Tibial nerve (tissue), 4 donors: ENCODE data around the gene TP73. TPM values are rescaled to one million over a fixed set of nuclear protein-coding genes. Genes with fewer than 3 reads are reported as not detected.

Experiments
- DNase-seq, 2 donors: peaks; one replicate each; pipeline ENCODE4 v3.0.0-alpha.2; 2019; ENCODE audit warnings: low spot score in 2 of 2
- H3K27ac ChIP-seq, 4 donors: fragments of 200-600 bp; sonication (generic) in 3 of 4; one replicate each; pipeline ENCODE4 v1.5.1; 2017 to 2019; ENCODE audit warnings: mild to moderate bottlenecking in 1 of 4
- H3K27me3 ChIP-seq, 2 donors: fragments of 200-600 bp; sonication (generic) in 1 of 2; one replicate each; pipeline versions ENCODE4 v1.5.1 to v1.6.0; 2017 to 2019
- H3K36me3 ChIP-seq, 3 donors: fragments of 200-600 bp; sonication (generic); one replicate each; pipeline ENCODE4 v1.5.1; 2018 to 2019
- H3K4me1 ChIP-seq, 4 donors: fragments of 200-600 bp; sonication (generic) in 3 of 4; one replicate each; pipeline ENCODE4 v1.5.1; 2017 to 2019
- H3K4me3 ChIP-seq, 4 donors: fragments of 200-600 bp; sonication (generic) in 3 of 4; one replicate each; pipeline ENCODE4 v1.5.1; 2017 to 2019; ENCODE audit warnings: mild to moderate bottlenecking in 1 of 4, moderate library complexity in 1 of 4
- H3K9me3 ChIP-seq, 4 donors: fragments of 200-600 bp; sonication (generic) in 3 of 4; one replicate each; pipeline ENCODE4 v1.5.1; 2017 to 2019
- CTCF ChIP-seq, 5 experiments: fragments of 200-600 bp in 3 of 5; fragments of 450-650 bp in 2 of 5; sonication (generic) in 3 of 5; IDR thresholded peaks; one replicate each; pipeline ENCODE4 v1.5.1; 2016 to 2019; ENCODE audit warnings: antibody characterized with exemption in 5 of 5, mild to moderate bottlenecking in 3 of 5, moderate library complexity in 2 of 5
- EP300 ChIP-seq, 2 donors: sonication (generic); formaldehyde crosslinking; IDR thresholded peaks; one replicate each; pipeline ENCODE4 v1.6.1; 2017; ENCODE audit warnings: antibody characterized with exemption in 2 of 2, mild to moderate bottlenecking in 1 of 2
- POLR2A ChIP-seq, 2 donors: fragments of 450-650 bp; IDR thresholded peaks; one replicate each; pipeline ENCODE4 v1.6.1; 2017; ENCODE audit warnings: antibody characterized with exemption in 2 of 2, mild to moderate bottlenecking in 2 of 2, moderate library complexity in 2 of 2
- WGBS, 2 donors: methylation state at CpG; one replicate each; pipeline ENCODE4 v1.1.5; 2018; 5-methylcytosine and 5-hydroxymethylcytosine counted together
- total RNA-seq, 4 donors: library from RNA; depleted of rRNA; stranded (reverse); fragments of >200 nt; gene quantifications; one replicate each; pipeline ENCODE4 v1.1.0, GENCODE V29; 2016

Gene TP73
- total RNA-seq, 4 donors from 2014 or later: 0.30 TPM; not detected in 3

DNA sequence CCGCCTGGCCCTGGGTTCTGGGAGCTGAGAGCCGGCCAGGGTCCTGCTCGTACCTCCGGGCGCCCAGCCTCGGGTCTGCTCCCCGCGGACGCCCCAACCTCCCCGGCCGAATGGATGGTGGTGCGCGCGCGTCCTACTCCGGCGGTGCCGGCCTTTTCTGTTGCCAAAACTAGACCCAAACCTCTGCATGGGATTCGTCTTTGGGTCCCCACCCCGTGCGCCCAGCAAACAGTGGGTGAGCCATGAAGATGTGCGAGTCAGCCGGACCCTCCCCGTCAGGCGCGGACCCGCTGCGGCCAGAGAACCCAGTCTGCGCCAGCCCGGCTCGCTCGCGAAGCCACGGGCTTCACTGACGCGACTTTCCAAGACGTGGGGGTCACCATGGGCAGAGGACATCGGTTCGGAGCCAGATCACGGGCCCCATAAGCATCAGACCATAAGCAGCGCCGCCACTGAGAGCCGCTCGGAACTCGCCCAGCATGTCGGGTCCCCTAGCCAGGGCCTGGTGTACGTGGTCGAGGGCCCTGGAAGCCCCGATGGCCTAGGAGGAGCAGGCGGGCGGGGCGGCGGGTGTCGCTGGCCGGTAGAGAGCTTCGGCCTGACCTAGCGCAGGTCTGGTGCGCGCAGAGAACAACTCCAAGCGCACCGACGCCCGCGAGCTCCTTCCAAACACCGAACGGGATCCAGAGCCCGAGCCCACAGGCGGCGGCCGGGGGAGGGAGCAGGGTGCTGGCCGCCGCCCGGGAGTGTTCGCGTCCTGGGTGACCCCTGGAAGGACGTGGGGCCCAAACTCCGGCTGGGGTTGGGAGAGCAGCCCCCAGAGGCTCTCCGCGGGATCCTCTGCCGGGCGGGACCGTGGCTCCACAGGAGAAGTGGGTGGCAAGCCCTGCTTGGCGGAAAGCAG lies 1.0 kb upstream of the TP73 start:
- peak overlapping the region in 1 of 4 donors; percentile 71 for H3K4me3 ChIP-seq
- peaks cover 0 to 13% (median 0%) of the 10 kb centered on the region in 3 donors for H3K36me3 ChIP-seq
- H3K9me3 ChIP-seq: no peaks in the 10 kb centered on the region
- TF ChIP-seq POLR2A (IDR thresholded peaks at IDR 0.05): no peak
- no peak for TF ChIP-seq CTCF (IDR thresholded peaks at IDR 0.05)
- TF ChIP-seq EP300 (IDR thresholded peaks at IDR 0.05): no peak
- H3K27me3 ChIP-seq: peaks cover 5 to 50% of the 10 kb centered on the region in 2 donors
- DNase-seq: no peak
- H3K27ac ChIP-seq: no peak overlapping the region
- WGBS, 2 donors: 0 to 5% methylated on average over 1 to 43 of the region's 83 CpGs
- H3K4me1 ChIP-seq: peaks cover 0 to 48% (median 21%) of the 10 kb centered on the region in 4 donors

DNA sequence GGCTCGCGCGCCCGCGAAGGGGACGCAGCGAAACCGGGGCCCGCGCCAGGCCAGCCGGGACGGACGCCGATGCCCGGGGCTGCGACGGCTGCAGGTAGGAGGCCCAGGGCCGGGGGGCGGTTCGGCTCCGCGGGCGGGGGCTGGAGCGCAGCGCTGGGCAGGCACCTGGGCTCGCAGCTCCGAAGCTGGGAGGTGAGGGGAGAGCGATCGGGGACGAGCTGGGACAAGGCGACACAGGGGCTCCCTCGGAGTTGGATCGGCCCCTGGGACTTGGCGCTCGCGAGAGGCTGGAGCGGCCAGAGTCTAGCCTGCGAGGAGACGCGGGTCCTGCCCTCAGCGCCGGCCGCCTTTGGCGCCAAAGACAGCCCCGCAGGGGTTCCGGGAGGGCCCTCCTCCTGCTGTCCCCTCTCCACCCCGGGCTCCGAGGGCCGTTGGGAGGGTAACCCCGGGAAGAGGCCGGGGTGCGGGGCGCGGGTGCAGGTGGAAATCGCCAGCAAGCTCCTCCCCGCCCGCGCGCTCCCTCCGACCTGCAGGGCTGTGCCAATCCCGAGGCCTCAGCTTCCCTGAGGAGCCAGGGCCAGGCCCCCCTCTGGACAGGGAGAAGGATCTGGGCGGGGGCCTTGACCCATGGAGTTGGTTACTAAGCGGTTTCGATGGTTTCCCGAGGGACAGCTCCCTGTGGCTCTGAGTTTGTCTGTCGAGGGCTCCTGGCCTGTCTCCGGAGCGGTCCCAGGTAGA lies 401 bp downstream of the TP73 start:
- TF ChIP-seq CTCF (IDR thresholded peaks at IDR 0.05) (no peak), EP300 (IDR thresholded peaks at IDR 0.05) (no peak), POLR2A (IDR thresholded peaks at IDR 0.05) (no peak)
- no peak overlapping the region for H3K27ac ChIP-seq
- WGBS, 2 donors: 12 to 20% methylated on average over 17 to 48 of the region's 68 CpGs
- H3K9me3 ChIP-seq: no peaks in the 10 kb centered on the region
- no peaks in the 10 kb centered on the region for H3K36me3 ChIP-seq
- no peak for DNase-seq
- H3K4me3 ChIP-seq: peak overlapping the region in 2 of 4 donors; percentile 1 to 45
- H3K4me1 ChIP-seq: peaks cover 0 to 48% (median 21%) of the 10 kb centered on the region in 4 donors
- H3K27me3 ChIP-seq: peaks cover 5 to 64% of the 10 kb centered on the region in 2 donors

GRCh38 chr1:3653286-3653618 lies 936 bp downstream of the TP73 start:
- no peak for DNase-seq
- Histone ChIP-seq H3K4me3 (no peak overlapping the region), H3K9me3 (no peaks in the 10 kb centered on the region), H3K27me3 (peaks cover 5 to 69% of the 10 kb centered on the region in 2 donors), H3K36me3 (no peaks in the 10 kb centered on the region), H3K27ac (no peak overlapping the region), H3K4me1 (peaks cover 0 to 46% (median 21%) of the 10 kb centered on the region in 4 donors)
- TF ChIP-seq EP300 (IDR thresholded peaks at IDR 0.05) (no peak), POLR2A (IDR thresholded peaks at IDR 0.05) (no peak), CTCF (IDR thresholded peaks at IDR 0.05) (no peak)
- WGBS, 2 donors: 41 to 50% methylated on average over 10 of the region's 10 CpGs

- Histone ChIP-seq H3K27me3 (peaks cover 5 to 79% of the 10 kb centered on the region in 2 donors), H3K27ac (no peak overlapping the region), H3K9me3 (no peaks in the 10 kb centered on the region), H3K4me1 (peaks cover 0 to 32% (median 21%) of the 10 kb centered on the region in 4 donors), H3K4me3 (no peak overlapping the region), H3K36me3 (no peaks in the 10 kb centered on the region)
- WGBS, 2 donors: 80 to 85% methylated on average over 22 of the region's 22 CpGs
- DNase-seq: no peak
- TF ChIP-seq CTCF (IDR thresholded peaks at IDR 0.05): no peak
- no peak for TF ChIP-seq POLR2A (IDR thresholded peaks at IDR 0.05)
- no peak for TF ChIP-seq EP300 (IDR thresholded peaks at IDR 0.05)
Observed at GRCh38 chr1:3654549-3655281, 2.4 kb downstream of the TP73 start.
